ENCODE results near the gene PCDH9.

DNA sequence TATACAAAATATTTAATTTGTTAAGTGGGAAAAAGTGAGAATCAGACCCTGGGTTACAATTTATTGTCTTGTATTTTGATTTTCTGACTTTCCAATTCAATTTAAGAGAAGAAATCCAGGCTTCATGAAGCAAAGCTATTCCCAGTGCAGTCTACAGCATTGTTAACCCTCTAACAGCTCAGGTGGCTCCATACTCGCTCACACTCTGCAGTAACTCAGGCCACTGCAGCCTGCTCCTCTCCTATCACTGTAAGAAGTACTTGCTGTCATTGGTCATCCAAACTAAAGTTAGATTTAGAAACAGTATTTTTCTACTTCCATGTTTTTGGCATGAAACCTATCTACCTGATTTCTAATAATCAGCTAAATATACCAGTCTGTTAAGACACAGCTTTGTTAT lies 830.3 kb downstream of the PCDH9 start:
- no peak for TF ChIP-seq POLR2A (IDR thresholded peaks at IDR 0.05)
- TF ChIP-seq, protein P1, sequence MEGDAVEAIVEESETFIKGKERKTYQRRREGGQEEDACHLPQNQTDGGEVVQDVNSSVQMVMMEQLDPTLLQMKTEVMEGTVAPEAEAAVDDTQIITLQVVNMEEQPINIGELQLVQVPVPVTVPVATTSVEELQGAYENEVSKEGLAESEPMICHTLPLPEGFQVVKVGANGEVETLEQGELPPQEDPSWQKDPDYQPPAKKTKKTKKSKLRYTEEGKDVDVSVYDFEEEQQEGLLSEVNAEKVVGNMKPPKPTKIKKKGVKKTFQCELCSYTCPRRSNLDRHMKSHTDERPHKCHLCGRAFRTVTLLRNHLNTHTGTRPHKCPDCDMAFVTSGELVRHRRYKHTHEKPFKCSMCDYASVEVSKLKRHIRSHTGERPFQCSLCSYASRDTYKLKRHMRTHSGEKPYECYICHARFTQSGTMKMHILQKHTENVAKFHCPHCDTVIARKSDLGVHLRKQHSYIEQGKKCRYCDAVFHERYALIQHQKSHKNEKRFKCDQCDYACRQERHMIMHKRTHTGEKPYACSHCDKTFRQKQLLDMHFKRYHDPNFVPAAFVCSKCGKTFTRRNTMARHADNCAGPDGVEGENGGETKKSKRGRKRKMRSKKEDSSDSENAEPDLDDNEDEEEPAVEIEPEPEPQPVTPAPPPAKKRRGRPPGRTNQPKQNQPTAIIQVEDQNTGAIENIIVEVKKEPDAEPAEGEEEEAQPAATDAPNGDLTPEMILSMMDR (IDR thresholded peaks at IDR 0.05): no peak
